ENCODE measurements around the gene PARVB. TPM values are rescaled to one million over a fixed set of nuclear protein-coding genes. Genes with fewer than 3 reads are reported as not detected.

Gene PARVB
- polyA plus RNA-seq, 1 donor: 10.9 TPM

DNA sequence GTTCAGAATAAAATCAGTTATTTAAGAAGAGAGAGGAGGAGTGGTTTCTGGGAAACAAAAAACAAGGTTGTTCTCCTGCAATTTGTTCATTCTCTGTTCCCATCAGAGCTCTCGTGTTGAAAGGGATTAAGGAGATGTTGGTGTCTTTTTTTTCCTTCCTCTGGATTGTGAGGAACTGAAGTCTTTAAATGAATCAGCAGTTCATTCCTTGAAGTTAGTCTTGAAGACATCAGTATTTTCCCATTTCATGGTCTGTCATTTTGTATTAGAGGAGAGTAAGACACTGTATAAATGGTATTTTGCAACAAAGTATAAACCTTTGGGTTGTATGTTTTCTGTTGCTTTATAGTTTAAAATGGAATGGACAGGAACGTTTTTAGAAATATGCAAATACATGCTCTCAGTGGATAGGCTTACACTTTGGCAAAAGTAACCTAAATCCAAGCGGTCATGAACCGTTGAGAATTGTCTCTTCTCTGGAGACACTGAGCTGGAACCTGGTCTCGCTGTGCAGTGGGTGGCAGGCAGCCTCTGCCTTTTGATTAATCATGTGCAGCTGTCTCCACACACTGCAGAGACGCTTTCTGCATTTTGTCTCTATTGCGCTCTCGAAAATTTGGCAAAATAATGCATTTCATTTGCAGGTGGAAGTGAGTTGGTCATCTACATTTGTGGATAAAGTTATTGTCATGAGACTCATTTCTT is 35.8 kb upstream of the PARVB start:
- H3K27me3 ChIP-seq (ENCODE audit: control insufficient read depth, insufficient read depth, low read length): no peaks in the 10 kb centered on the region
- WGBS (ENCODE audit: insufficient coverage, low lambda C conversion rate): no CpG with 5 or more reads among the region's 8 CpGs
- H3K27ac ChIP-seq (ENCODE audit: low read length): no peak overlapping the region
- peaks cover 61% of the 10 kb centered on the region for H3K36me3 ChIP-seq (ENCODE audit: control insufficient read depth, insufficient read depth, low read length)
- H3K4me1 ChIP-seq (ENCODE audit: control insufficient read depth, insufficient read depth, low read length): no peaks in the 10 kb centered on the region
- no peak for DNase-seq
- no peaks in the 10 kb centered on the region for H3K9me3 ChIP-seq (ENCODE audit: control insufficient read depth, low read depth, low read length)
- no peak overlapping the region for H3K4me3 ChIP-seq (ENCODE audit: low read length)

DNA sequence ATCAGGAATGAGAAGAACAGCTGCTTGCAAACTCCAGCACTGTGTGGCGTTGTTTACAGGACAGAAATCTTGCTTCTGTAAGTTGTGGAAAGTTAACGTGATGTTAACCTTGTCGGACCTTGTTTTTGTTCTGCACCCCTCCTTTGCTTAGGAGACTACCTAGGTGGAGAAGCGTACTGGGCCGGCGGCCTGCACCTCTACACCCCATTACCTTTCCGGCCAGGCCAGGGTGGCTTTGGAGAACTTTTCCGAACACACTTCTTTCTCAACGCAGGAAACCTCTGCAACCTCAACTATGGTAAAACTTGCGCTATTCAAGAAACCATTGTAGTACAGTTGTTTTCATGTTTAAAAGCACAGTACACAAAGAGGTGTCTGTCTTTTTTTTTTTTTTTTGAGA is 35.1 kb upstream of the PARVB start:
- no peak overlapping the region for H3K4me3 ChIP-seq (ENCODE audit: low read length)
- no CpG with 5 or more reads among the region's 10 CpGs for WGBS (ENCODE audit: insufficient coverage, low lambda C conversion rate)
- H3K36me3 ChIP-seq (ENCODE audit: control insufficient read depth, insufficient read depth, low read length): peaks cover 58% of the 10 kb centered on the region
- H3K27me3 ChIP-seq (ENCODE audit: control insufficient read depth, insufficient read depth, low read length): no peaks in the 10 kb centered on the region
- DNase-seq: no peak
- H3K4me1 ChIP-seq (ENCODE audit: control insufficient read depth, insufficient read depth, low read length): no peaks in the 10 kb centered on the region
- H3K9me3 ChIP-seq (ENCODE audit: control insufficient read depth, low read depth, low read length): no peaks in the 10 kb centered on the region
- H3K27ac ChIP-seq (ENCODE audit: low read length): no peak overlapping the region

DNA sequence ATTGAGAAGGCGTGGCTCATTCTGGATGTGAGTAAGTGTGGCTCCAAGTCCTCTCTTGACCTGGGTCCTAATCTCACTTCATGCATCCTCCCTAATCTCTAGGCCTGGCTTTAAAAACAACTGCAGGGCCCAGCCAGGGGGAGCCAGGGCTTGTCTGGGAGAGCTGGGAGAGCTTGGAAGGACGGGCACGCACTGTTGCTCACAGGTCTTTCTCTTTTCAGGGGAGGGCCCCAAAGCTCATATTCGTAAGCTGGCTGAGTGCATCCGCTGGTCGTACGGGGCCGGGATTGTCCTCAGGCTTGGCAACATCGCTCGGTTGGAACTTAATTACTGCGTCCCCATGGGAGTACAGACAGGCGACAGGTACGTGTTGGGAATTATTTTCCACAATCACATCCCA is 34.1 kb upstream of the PARVB start:
- Histone ChIP-seq H3K27me3 (ENCODE audit: control insufficient read depth, insufficient read depth, low read length) (no peaks in the 10 kb centered on the region), H3K9me3 (ENCODE audit: control insufficient read depth, low read depth, low read length) (no peaks in the 10 kb centered on the region), H3K36me3 (ENCODE audit: control insufficient read depth, insufficient read depth, low read length) (peaks cover 62% of the 10 kb centered on the region), H3K27ac (ENCODE audit: low read length) (no peak overlapping the region), H3K4me1 (ENCODE audit: control insufficient read depth, insufficient read depth, low read length) (no peaks in the 10 kb centered on the region), H3K4me3 (ENCODE audit: low read length) (no peak overlapping the region)
- WGBS (ENCODE audit: insufficient coverage, low lambda C conversion rate): no CpG with 5 or more reads among the region's 13 CpGs
- no peak for DNase-seq

DNA sequence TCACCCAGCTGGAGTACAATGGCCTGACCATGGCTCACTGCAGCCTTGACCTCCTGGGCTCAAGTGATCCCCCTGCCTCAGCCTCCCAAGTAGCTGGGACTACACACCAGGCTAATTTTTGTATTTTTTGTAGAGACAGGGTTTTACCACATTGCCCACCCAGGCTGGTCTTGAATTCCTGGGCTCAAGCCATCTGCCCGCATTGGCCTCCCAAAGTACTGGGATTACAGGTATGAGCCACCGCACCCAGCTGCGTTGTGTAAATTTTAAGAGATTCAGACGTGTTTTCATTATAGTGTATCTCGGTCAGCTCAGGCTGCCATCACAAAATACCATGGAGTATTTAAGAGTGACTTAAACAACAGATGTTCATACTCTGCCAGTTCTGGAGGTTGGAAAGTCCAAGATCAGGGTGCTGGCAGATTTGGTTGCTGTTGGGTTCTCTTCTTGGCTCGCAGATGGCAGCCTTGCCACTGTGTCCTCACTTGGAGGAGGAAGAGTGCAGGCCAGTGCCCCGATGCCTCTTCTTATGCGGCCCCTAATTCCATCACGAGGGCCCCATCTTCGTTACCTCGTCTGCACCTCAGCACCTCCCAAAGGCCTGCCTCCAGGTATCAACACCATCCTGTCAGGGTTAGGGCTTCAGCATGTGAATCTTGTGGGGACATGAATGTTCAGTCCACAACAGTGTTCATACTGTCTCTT is 32.6 kb upstream of the PARVB start:
- WGBS (ENCODE audit: insufficient coverage, low lambda C conversion rate): 100% methylated on average over 1 of the region's 11 CpGs
- H3K36me3 ChIP-seq (ENCODE audit: control insufficient read depth, insufficient read depth, low read length): peaks cover 69% of the 10 kb centered on the region

DNA sequence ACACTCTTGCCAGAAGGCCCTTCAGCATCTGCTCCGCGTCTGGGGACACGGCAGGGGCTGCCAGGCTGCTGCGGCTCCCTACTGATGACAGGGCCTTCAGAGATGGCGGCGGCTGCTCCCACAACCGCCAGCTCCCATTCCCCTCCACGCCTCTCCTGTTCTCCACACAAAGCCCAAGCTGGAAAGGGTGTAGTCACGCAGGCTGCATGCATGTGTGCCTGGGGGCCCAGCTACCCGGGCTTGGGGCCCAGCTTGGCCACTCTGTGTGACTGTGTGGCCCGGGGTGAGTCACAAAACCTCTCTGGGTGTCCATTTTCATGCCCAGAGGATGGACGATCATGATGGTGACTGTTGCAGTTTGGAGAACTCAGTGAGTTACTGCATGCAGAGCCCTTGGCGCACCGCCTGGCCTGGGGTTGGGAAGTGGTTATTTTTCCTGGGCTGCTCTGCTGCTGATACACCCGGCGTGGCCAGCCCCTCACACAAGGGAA is 31.7 kb upstream of the PARVB start:
- no CpG with 5 or more reads among the region's 16 CpGs for WGBS (ENCODE audit: insufficient coverage, low lambda C conversion rate)
- Histone ChIP-seq H3K4me3 (ENCODE audit: low read length) (no peak overlapping the region), H3K27me3 (ENCODE audit: control insufficient read depth, insufficient read depth, low read length) (no peaks in the 10 kb centered on the region), H3K4me1 (ENCODE audit: control insufficient read depth, insufficient read depth, low read length) (no peaks in the 10 kb centered on the region), H3K9me3 (ENCODE audit: control insufficient read depth, low read depth, low read length) (no peaks in the 10 kb centered on the region), H3K36me3 (ENCODE audit: control insufficient read depth, insufficient read depth, low read length) (peaks cover 71% of the 10 kb centered on the region), H3K27ac (ENCODE audit: low read length) (no peak overlapping the region)
- no peak for DNase-seq

More for the DNA sequence above, 32.6 kb upstream of the PARVB start:
- no peaks in the 10 kb centered on the region for H3K9me3 ChIP-seq (ENCODE audit: control insufficient read depth, low read depth, low read length)
- H3K4me1 ChIP-seq (ENCODE audit: control insufficient read depth, insufficient read depth, low read length): no peaks in the 10 kb centered on the region
- no peak for DNase-seq
- H3K27ac ChIP-seq (ENCODE audit: low read length): no peak overlapping the region
- H3K4me3 ChIP-seq (ENCODE audit: low read length): no peak overlapping the region
- H3K27me3 ChIP-seq (ENCODE audit: control insufficient read depth, insufficient read depth, low read length): no peaks in the 10 kb centered on the region

DNA sequence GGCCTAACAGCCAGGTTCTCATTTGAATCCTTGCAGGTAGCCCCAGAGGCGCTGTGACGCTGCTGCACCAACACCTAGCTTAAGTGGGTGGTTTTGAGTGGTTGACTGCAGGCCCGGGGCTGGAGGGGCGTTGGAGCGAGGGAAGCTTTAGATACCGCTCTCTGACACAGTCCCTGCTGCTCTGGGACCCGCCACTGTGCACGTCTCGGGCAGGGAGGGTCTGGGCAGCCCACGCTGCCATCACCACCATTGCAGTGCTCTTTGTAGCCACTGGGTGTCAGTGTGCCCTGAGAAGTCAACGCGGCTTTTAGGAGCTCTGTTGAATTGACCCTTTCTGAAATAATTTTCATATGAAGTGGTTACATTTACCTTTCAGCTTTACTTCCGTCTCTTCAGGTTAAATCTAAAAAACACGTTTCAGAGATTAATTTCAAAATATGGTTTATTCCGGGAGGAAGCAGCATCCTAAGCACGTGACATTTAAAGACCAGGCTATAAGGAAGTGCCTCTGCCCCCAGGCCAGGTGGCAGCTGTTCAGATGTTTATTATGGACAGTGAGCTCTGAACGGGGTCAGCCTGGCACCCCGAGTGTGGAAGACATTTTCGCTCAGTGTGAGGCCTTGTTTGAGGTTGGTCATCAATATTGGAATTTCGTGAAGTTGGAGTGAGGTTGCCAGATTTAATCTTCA is 30.9 kb upstream of the PARVB start:
- Histone ChIP-seq H3K36me3 (ENCODE audit: control insufficient read depth, insufficient read depth, low read length) (peaks cover 73% of the 10 kb centered on the region), H3K27me3 (ENCODE audit: control insufficient read depth, insufficient read depth, low read length) (no peaks in the 10 kb centered on the region), H3K9me3 (ENCODE audit: control insufficient read depth, low read depth, low read length) (no peaks in the 10 kb centered on the region), H3K27ac (ENCODE audit: low read length) (no peak overlapping the region), H3K4me1 (ENCODE audit: control insufficient read depth, insufficient read depth, low read length) (no peaks in the 10 kb centered on the region), H3K4me3 (ENCODE audit: low read length) (no peak overlapping the region)
- 14% methylated on average over 2 of the region's 20 CpGs for WGBS (ENCODE audit: insufficient coverage, low lambda C conversion rate)
- DNase-seq: peak; percentile 11 to 29

DNA sequence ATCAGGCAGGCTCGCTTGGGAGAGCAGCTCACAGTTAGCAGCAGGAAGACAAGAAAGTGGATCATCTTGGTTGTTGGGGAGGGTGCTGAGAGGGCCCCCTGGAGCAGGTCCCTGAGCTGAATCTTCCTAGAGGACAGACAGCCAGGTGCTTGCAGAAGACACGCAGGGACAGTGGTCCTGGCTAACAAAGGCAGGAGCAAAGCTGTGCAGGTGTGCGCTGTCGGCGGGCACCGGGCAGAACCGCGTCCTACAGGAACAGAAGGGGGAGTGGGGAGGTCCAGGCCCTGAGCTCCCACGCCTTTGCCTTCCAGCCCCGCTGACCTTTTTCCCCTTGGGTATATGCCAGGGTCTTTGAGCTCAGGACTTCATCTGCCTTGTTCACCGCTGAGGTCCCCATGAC is 30.1 kb upstream of the PARVB start:
- Histone ChIP-seq H3K9me3 (ENCODE audit: control insufficient read depth, low read depth, low read length) (no peaks in the 10 kb centered on the region), H3K36me3 (ENCODE audit: control insufficient read depth, insufficient read depth, low read length) (peaks cover 74% of the 10 kb centered on the region), H3K27me3 (ENCODE audit: control insufficient read depth, insufficient read depth, low read length) (no peaks in the 10 kb centered on the region), H3K27ac (ENCODE audit: low read length) (no peak overlapping the region), H3K4me3 (ENCODE audit: low read length) (no peak overlapping the region), H3K4me1 (ENCODE audit: control insufficient read depth, insufficient read depth, low read length) (no peaks in the 10 kb centered on the region)
- no CpG with 5 or more reads among the region's 11 CpGs for WGBS (ENCODE audit: insufficient coverage, low lambda C conversion rate)
- no peak for DNase-seq

DNA sequence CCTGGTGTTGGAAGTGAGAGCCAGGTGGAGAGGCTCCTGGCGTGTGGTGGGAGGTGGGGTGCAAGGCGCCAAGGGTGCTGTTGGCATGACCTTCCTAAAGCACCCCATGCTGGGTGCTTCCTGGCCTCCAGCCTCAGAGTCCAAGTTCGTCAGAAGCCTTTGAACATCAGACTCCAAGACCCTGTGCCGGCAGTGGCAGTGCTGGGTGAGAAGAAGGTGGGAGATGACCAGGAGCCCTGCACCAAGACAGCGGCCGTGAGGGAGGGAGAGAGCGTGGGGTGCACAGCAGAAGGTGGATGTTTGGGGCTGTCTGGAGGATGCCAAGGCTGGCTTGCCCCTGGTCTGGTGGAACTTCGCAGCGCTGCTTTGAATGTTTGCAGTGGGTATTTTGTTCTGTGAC is 29.7 kb upstream of the PARVB start:
- H3K27me3 ChIP-seq (ENCODE audit: control insufficient read depth, insufficient read depth, low read length): no peaks in the 10 kb centered on the region
- WGBS (ENCODE audit: insufficient coverage, low lambda C conversion rate): no CpG with 5 or more reads among the region's 9 CpGs
- H3K27ac ChIP-seq (ENCODE audit: low read length): no peak overlapping the region
- no peak for DNase-seq
- H3K4me1 ChIP-seq (ENCODE audit: control insufficient read depth, insufficient read depth, low read length): no peaks in the 10 kb centered on the region
- no peak overlapping the region for H3K4me3 ChIP-seq (ENCODE audit: low read length)
- H3K36me3 ChIP-seq (ENCODE audit: control insufficient read depth, insufficient read depth, low read length): peaks cover 73% of the 10 kb centered on the region
- H3K9me3 ChIP-seq (ENCODE audit: control insufficient read depth, low read depth, low read length): no peaks in the 10 kb centered on the region

DNA sequence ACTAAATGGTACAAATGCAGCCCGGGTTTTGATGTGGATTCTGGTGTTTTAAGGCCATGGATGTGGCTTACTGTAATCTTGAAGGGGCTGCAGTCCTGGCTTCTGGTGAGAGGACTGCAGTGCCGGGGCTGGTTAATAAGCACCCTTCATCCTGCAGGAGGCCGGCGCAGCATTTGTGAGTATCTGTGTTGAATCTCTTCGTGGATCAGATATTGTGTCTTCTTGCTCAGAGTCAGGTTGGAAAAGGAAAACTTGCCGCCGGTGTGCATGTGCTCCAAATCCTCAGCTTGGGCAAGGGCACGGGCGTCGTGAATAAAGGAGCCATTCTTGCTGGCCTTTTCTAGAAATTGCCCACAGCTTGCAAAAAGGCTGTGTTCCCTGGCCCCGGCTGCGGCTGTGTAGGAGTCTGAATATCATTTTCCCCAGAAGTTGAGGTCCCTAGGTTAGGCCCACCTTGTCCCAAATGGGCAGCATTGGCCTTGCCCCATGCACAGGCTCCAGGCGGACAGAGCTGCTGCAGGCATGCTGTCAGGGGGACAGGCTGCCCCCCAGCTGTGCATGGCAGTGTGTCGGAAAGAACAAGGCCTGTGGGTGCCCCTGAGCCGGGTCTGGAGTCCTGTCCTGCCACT is 28.9 kb upstream of the PARVB start:
- Histone ChIP-seq H3K27ac (ENCODE audit: low read length) (no peak overlapping the region), H3K27me3 (ENCODE audit: control insufficient read depth, insufficient read depth, low read length) (no peaks in the 10 kb centered on the region), H3K4me1 (ENCODE audit: control insufficient read depth, insufficient read depth, low read length) (no peaks in the 10 kb centered on the region), H3K9me3 (ENCODE audit: control insufficient read depth, low read depth, low read length) (no peaks in the 10 kb centered on the region), H3K4me3 (ENCODE audit: low read length) (no peak overlapping the region), H3K36me3 (ENCODE audit: control insufficient read depth, insufficient read depth, low read length) (peaks cover 70% of the 10 kb centered on the region)
- DNase-seq: no peak
- no CpG with 5 or more reads among the region's 15 CpGs for WGBS (ENCODE audit: insufficient coverage, low lambda C conversion rate)

DNA sequence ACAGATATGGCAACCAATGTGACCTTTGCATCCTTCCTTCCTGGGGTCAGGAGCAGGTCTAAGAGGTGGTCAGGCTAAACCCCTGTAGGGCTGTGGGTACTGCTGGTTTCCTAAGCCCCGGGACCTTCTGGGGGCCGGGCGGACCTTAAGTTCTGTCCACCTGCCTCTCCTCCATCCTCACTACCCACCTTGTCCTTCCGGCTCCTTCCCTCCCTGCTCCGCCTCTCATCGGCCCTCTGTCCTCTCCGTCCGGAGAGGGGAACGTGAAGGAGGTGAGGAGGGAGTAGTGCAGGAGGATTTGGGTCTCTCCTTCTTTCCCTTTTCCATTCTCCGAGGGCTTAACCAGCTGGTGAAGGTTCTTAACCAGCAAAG is 28.3 kb upstream of the PARVB start:
- no CpG with 5 or more reads among the region's 10 CpGs for WGBS (ENCODE audit: insufficient coverage, low lambda C conversion rate)
- Histone ChIP-seq H3K36me3 (ENCODE audit: control insufficient read depth, insufficient read depth, low read length) (peaks cover 65% of the 10 kb centered on the region), H3K9me3 (ENCODE audit: control insufficient read depth, low read depth, low read length) (no peaks in the 10 kb centered on the region), H3K27ac (ENCODE audit: low read length) (no peak overlapping the region), H3K4me3 (ENCODE audit: low read length) (no peak overlapping the region), H3K27me3 (ENCODE audit: control insufficient read depth, insufficient read depth, low read length) (no peaks in the 10 kb centered on the region), H3K4me1 (ENCODE audit: control insufficient read depth, insufficient read depth, low read length) (no peaks in the 10 kb centered on the region)
- no peak for DNase-seq

All from large intestine (tissue), 3 donors.